CD4-positive, alpha-beta T cell (primary cell): ENCODE measurements around the gene MAPK7. TPM values are rescaled to one million over a fixed set of nuclear protein-coding genes. Genes with fewer than 3 reads are reported as not detected.

Experiments
- ATAC-seq: fragments of 200-7000 bp; cut with Tn5 transposase; one replicate; pipeline ENCODE4 v1.10.0; 2022; ENCODE audit warnings: mild to moderate bottlenecking; ENCODE audit not compliant: poor library complexity
- CTCF ChIA-PET: fragments of 350-600 bp; sonication (Branson Sonifier 250); formaldehyde crosslinking; loops from one replicate; lab custom pipeline; 2021; ENCODE audit warnings: antibody characterized with exemption, inconsistent platforms; lab: Charles Lee
- POLR2A ChIA-PET: fragments of 350-600 bp; sonication (Branson Sonifier 250); formaldehyde crosslinking; loops from one replicate; lab custom pipeline; 2021; ENCODE audit warnings: antibody characterized with exemption, inconsistent platforms; lab: Charles Lee
- DNase-seq, 14 experiments: peaks; one replicate each; pipeline ENCODE4 v3.0.0-alpha.2; 2013 to 2020; ENCODE audit warnings: mixed read lengths in 2 of 14
- H3K27ac ChIP-seq, 2 donors: one replicate each; pipeline versions ENCODE4 v1.5.1 to v1.7.0; 2013; ENCODE audit warnings: low read length in 2 of 2, low read depth in 1 of 2, mild to moderate bottlenecking in 1 of 2
- H3K27me3 ChIP-seq, 2 experiments: 1 replicate in 1 of 2; 2 replicates in 1 of 2; pipeline versions ENCODE4 v1.6.1 to v1.7.0; 2013; ENCODE audit warnings: low read length in 2 of 2, control low read depth in 1 of 2, mild to moderate bottlenecking in 1 of 2, moderate library complexity in 1 of 2; ENCODE audit not compliant: insufficient read depth in 2 of 2, control insufficient read depth in 1 of 2
- H3K36me3 ChIP-seq: one replicate; pipeline ENCODE4 v1.6.1; 2013; ENCODE audit warnings: low read length, control low read depth; ENCODE audit not compliant: insufficient read depth
- H3K4me1 ChIP-seq: one replicate; pipeline ENCODE4 v1.6.1; 2013; ENCODE audit warnings: low read length, control low read depth; ENCODE audit not compliant: insufficient read depth
- H3K4me3 ChIP-seq: one replicate; pipeline ENCODE4 v1.5.1; 2013; ENCODE audit warnings: mild to moderate bottlenecking, low read length, moderate library complexity
- H3K9me3 ChIP-seq, 2 experiments: 1 replicate in 1 of 2; 2 replicates in 1 of 2; pipeline versions ENCODE4 v1.6.1 to v1.7.0; 2013; ENCODE audit warnings: low read length in 2 of 2, mild to moderate bottlenecking in 2 of 2, control low read depth in 1 of 2, moderate library complexity in 1 of 2; ENCODE audit not compliant: control insufficient read depth in 1 of 2, insufficient read depth in 1 of 2
- H3K27ac Mint-ChIP-seq: one replicate; pipeline ENCODE4 v1.8.0; 2020; ENCODE audit warnings: mixed read lengths
- H3K27me3 Mint-ChIP-seq: one replicate; pipeline ENCODE4 v1.8.0; 2021; ENCODE audit warnings: mixed read lengths
- H3K36me3 Mint-ChIP-seq: one replicate; pipeline ENCODE4 v1.8.0; 2021; ENCODE audit warnings: low read depth, mixed read lengths
- H3K4me1 Mint-ChIP-seq: one replicate; pipeline ENCODE4 v1.8.0; 2021; ENCODE audit warnings: low read depth, mixed read lengths
- H3K4me3 Mint-ChIP-seq: one replicate; pipeline ENCODE4 v1.8.0; 2020; ENCODE audit warnings: mild to moderate bottlenecking, mixed read lengths
- H3K9me3 Mint-ChIP-seq: one replicate; pipeline ENCODE4 v1.8.0; 2020; ENCODE audit warnings: mixed read lengths
- intact Hi-C, 2 experiments: fragments of 100-400 bp; cut with DNase I in 1 of 2; cut with micrococcal nuclease in 1 of 2; formaldehyde crosslinking; loops; one replicate each; pipeline versions ENCODE4 v1.15.1 to v1.9.0; 2023 to 2025; cut with DNase I, micrococcal nuclease
- total RNA-seq, 174 experiments: library from RNA in 2 of 174; stranded (reverse) in 2 of 174; gene quantifications; one replicate each; pipeline ENCODE4 v1.2.3 and lab custom pipeline; 2021 to 2026
- TF ChIP-seq, protein P1 (sequence below): fragments of 200-600 bp; IDR thresholded peaks from one replicate; pipeline ENCODE4 v1.8.0; 2022; ENCODE audit warnings: antibody characterized with exemption, mild to moderate bottlenecking

MAPK7 gene
- total RNA-seq, 2 experiments from 2014 or later: 15.2 to 17.3 TPM

DNA sequence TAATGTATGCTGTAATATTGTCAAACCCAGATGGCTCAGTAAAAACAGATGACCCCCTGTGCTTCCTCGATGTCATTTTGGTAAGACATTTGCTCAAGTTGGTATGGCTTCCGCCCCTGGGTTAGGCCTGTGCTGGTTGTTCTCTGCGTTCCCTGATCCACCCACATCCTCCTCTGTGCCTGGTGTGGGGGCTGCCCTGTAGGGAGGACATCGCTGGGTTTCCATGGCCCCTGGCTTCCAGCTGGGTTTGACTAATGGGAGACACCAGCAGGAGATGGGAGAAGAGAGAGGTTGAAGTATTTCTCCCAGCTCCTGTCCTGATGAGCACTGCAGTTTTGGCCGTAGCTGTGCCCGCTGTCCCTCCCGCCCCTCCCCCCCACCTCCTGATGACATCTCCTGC, 13.1 kb downstream of the MAPK7 start:
- ChIA-PET CTCF (no interaction called here), POLR2A (no interaction called here)

DNA sequence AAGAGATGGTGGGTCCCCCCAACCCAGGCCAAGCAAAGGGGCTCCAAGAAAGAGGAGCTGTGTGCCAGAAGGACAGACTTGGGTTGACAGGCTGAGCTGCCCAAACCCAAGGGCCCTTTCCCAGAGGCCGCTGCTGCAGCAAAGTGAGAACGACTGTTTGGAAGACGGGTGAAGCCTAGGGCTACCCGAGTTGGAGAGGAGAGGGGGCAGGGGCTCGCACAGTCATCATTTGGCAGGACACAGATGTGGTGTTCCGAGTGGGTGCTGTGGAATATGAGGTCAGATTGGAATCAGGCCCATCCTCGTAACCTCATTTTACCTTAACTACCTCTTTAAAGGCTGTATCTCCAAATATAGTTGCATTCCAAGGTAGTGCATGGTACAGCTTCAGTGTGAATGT, 14.0 kb downstream of the MAPK7 start:
- Histone ChIP-seq H3K4me1 (no peaks in the 10 kb centered on the region), H3K27me3 (no peaks in the 10 kb centered on the region), H3K36me3 (no peaks in the 10 kb centered on the region), H3K9me3 (no peaks in the 10 kb centered on the region), H3K4me3 (no peak overlapping the region), H3K27ac (no peak overlapping the region)
- no peaks in the 10 kb centered on the region for H3K4me1 Mint-ChIP-seq
- no peak for ATAC-seq
- intact Hi-C loops: loop anchor here in 1 of 2 experiments (5.0 kb wide), 1 partner anchor 40 kb away; no protein-coding TSS in a partner anchor
- no peak overlapping the region for H3K4me3 Mint-ChIP-seq
- H3K9me3 Mint-ChIP-seq: no peaks in the 10 kb centered on the region
- no peak for DNase-seq
- H3K36me3 Mint-ChIP-seq: no peaks in the 10 kb centered on the region
- ChIA-PET POLR2A (no interaction called here), CTCF (no interaction called here)
- TF ChIP-seq, protein P1, sequence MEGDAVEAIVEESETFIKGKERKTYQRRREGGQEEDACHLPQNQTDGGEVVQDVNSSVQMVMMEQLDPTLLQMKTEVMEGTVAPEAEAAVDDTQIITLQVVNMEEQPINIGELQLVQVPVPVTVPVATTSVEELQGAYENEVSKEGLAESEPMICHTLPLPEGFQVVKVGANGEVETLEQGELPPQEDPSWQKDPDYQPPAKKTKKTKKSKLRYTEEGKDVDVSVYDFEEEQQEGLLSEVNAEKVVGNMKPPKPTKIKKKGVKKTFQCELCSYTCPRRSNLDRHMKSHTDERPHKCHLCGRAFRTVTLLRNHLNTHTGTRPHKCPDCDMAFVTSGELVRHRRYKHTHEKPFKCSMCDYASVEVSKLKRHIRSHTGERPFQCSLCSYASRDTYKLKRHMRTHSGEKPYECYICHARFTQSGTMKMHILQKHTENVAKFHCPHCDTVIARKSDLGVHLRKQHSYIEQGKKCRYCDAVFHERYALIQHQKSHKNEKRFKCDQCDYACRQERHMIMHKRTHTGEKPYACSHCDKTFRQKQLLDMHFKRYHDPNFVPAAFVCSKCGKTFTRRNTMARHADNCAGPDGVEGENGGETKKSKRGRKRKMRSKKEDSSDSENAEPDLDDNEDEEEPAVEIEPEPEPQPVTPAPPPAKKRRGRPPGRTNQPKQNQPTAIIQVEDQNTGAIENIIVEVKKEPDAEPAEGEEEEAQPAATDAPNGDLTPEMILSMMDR: no peak
- H3K27ac Mint-ChIP-seq: no peak overlapping the region
- no peaks in the 10 kb centered on the region for H3K27me3 Mint-ChIP-seq

More for the DNA sequence above, 13.1 kb downstream of the MAPK7 start:
- TF ChIP-seq, protein P1: no peak
- Histone ChIP-seq H3K36me3 (no peaks in the 10 kb centered on the region), H3K9me3 (no peaks in the 10 kb centered on the region), H3K27me3 (no peaks in the 10 kb centered on the region), H3K4me3 (no peak overlapping the region), H3K4me1 (no peaks in the 10 kb centered on the region), H3K27ac (no peak overlapping the region)
- no peaks in the 10 kb centered on the region for H3K27me3 Mint-ChIP-seq
- no peak for DNase-seq
- H3K27ac Mint-ChIP-seq: no peak overlapping the region
- intact Hi-C loops: loop anchor here in 1 of 2 experiments (5.0 kb wide), 1 partner anchor 41 kb away; no protein-coding TSS in a partner anchor
- H3K36me3 Mint-ChIP-seq: no peaks in the 10 kb centered on the region
- no peak overlapping the region for H3K4me3 Mint-ChIP-seq
- ATAC-seq: no peak
- H3K9me3 Mint-ChIP-seq: no peaks in the 10 kb centered on the region
- no peaks in the 10 kb centered on the region for H3K4me1 Mint-ChIP-seq

DNA sequence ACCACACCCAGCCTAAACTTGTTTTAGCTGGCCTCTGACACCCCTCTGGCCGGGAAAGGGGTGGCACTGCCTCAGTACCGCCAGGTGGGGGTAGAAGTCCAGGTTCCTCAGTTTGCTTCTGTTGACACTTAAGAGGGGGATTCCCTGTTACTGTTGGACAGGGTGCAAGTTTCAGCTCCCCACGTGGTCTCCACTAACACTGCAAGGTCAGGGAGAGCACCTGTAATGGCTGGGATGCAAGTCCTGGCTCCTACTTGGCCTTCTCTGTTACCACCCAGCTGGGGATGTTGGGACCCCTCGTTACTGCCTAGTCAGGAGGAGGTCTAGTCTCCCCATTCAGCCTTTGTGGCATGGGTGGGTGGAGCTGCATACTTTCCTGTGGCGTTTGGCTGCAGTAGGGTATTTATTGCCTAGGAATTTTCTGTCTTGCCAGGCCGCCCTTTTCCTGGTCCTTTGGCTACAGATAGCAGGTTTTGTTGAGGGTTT, 19.3 kb downstream of the MAPK7 start:
- POLR2A ChIA-PET: no interaction called here
- no peaks in the 10 kb centered on the region for H3K36me3 ChIP-seq
- H3K27me3 Mint-ChIP-seq: no peaks in the 10 kb centered on the region
- H3K27me3 ChIP-seq: no peaks in the 10 kb centered on the region
- H3K27ac ChIP-seq: no peak overlapping the region
- intact Hi-C loops: no loop called here
- no peaks in the 10 kb centered on the region for H3K36me3 Mint-ChIP-seq
- H3K4me3 Mint-ChIP-seq: no peak overlapping the region
- TF ChIP-seq, protein P1: no peak
- no peaks in the 10 kb centered on the region for H3K9me3 ChIP-seq
- H3K9me3 Mint-ChIP-seq: no peaks in the 10 kb centered on the region
- H3K27ac Mint-ChIP-seq: no peak overlapping the region
- no peaks in the 10 kb centered on the region for H3K4me1 ChIP-seq
- DNase-seq: no peak
- CTCF ChIA-PET: no interaction called here
- H3K4me3 ChIP-seq: no peak overlapping the region
- ATAC-seq: no peak
- no peaks in the 10 kb centered on the region for H3K4me1 Mint-ChIP-seq
